Measurements from ENCODE around the gene SLA2. TPM values are rescaled to one million over a fixed set of nuclear protein-coding genes. Genes with fewer than 3 reads are reported as not detected.

Gene SLA2
- polyA plus RNA-seq, 1 of the 3 experiments (the other 2 are of a cell fraction) = not detected

DNA sequence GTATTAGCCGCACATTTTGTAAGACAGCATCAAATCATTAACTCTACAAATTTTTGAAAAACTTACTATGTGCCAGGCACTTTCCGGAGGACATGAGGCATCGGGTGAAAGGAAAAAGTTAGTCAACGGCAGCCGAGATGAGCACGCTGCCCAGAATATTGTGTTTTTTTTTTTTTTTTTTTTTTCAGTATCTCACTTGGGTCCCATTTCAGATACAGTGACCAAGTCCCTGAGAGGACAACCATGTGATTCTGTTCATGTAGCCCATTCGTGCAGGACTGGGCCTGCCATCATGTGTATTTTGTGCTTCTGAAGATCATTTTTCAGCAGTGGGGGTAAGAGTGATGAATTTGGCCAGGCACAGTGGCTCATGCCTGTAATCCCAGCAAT is 1.3 kb downstream of the SLA2 start:
- Histone ChIP-seq H3K4me1 (ENCODE audit: control insufficient read depth in 1 of 2, insufficient read depth in 2 of 2, low read depth in 1 of 2, low read length in 1 of 2) (no peaks in the 10 kb centered on the region), H3K27ac (ENCODE audit: low read depth in 2 of 2, low read length in 1 of 2) (no peak overlapping the region), H3K9ac (no peak overlapping the region), H3K4me2 (no peak overlapping the region), H3K4me3 (ENCODE audit: low read depth in 2 of 2, low read length in 1 of 2) (no peak overlapping the region), H3F3A (replicated peaks; ENCODE audit: insufficient read depth) (no peaks in the 10 kb centered on the region), H3K36me3 (replicated peaks in 1 of 2; ENCODE audit: control insufficient read depth in 1 of 2, insufficient read depth in 2 of 2, low read length in 1 of 2) (no peaks in the 10 kb centered on the region), H4K20me1 (ENCODE audit: insufficient read depth) (no peaks in the 10 kb centered on the region), H3K79me2 (ENCODE audit: insufficient read depth) (no peaks in the 10 kb centered on the region), H2AFZ (ENCODE audit: low read depth) (no peak overlapping the region), H3K27me3 (ENCODE audit: insufficient read depth) (no peaks in the 10 kb centered on the region), H3K9me3 (no peaks in the 10 kb centered on the region), H3K9me2 (no peaks in the 10 kb centered on the region)
- WGBS (ENCODE audit: low lambda C conversion rate) = 86% methylated on average over 7 of the region's 7 CpGs
- TF ChIP-seq MXI1 (IDR thresholded peaks at IDR 0.05; ENCODE audit: low read depth, low read length) (no peak), USF1 (IDR thresholded peaks at IDR 0.05; ENCODE audit: borderline replicate concordance, low read depth) (no peak), RAD21 (IDR thresholded peaks at IDR 0.05; ENCODE audit: low read length) (no peak), FOXJ3 (CRISPR knock-in tag; IDR thresholded peaks at IDR 0.05) (no peak), NRF1 (IDR thresholded peaks at IDR 0.05; ENCODE audit: low read depth, low read length) (no peak), FOXM1 (IDR thresholded peaks at IDR 0.05; ENCODE audit: low read depth) (no peak), ELF1 (IDR thresholded peaks at IDR 0.05) (no peak), NFIC (IDR thresholded peaks at IDR 0.05; ENCODE audit: borderline replicate concordance) (no peak), SIN3A (IDR thresholded peaks at IDR 0.05; ENCODE audit: borderline replicate concordance, low read depth, low read length) (no peak), POLR2AphosphoS5 (IDR thresholded peaks at IDR 0.05; ENCODE audit: low read depth, low read length) (no peak), TEAD4 (IDR thresholded peaks at IDR 0.05; ENCODE audit: borderline replicate concordance, insufficient read depth) (no peak), RXRA (IDR thresholded peaks at IDR 0.05; ENCODE audit: borderline replicate concordance, low read depth) (no peak), TCF12 (IDR thresholded peaks at IDR 0.05) (no peak)
- TF ChIP-seq, protein P1, sequence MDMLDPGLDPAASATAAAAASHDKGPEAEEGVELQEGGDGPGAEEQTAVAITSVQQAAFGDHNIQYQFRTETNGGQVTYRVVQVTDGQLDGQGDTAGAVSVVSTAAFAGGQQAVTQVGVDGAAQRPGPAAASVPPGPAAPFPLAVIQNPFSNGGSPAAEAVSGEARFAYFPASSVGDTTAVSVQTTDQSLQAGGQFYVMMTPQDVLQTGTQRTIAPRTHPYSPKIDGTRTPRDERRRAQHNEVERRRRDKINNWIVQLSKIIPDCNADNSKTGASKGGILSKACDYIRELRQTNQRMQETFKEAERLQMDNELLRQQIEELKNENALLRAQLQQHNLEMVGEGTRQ (IDR thresholded peaks at IDR 0.05; ENCODE audit: borderline replicate concordance, low read depth, low read length) = no peak
- no peak for DNase-seq
- POLR2A ChIA-PET = no interaction called here
- CTCF ChIA-PET = interaction anchor here (1.3 kb wide), 1 partner anchor 22 kb away, joined by 3 read pairs; no protein-coding TSS in a partner anchor

- Histone ChIP-seq H3F3A (replicated peaks; ENCODE audit: insufficient read depth) (no peaks in the 10 kb centered on the region), H3K27ac (ENCODE audit: low read depth in 2 of 2, low read length in 1 of 2) (no peak overlapping the region), H3K27me3 (ENCODE audit: insufficient read depth) (no peaks in the 10 kb centered on the region), H3K9me2 (no peaks in the 10 kb centered on the region), H3K9me3 (no peaks in the 10 kb centered on the region), H3K4me3 (ENCODE audit: low read depth in 2 of 2, low read length in 1 of 2) (no peak overlapping the region), H4K20me1 (ENCODE audit: insufficient read depth) (no peaks in the 10 kb centered on the region), H3K4me1 (ENCODE audit: control insufficient read depth in 1 of 2, insufficient read depth in 2 of 2, low read depth in 1 of 2, low read length in 1 of 2) (no peaks in the 10 kb centered on the region), H3K4me2 (no peak overlapping the region), H3K36me3 (replicated peaks in 1 of 2; ENCODE audit: control insufficient read depth in 1 of 2, insufficient read depth in 2 of 2, low read length in 1 of 2) (no peaks in the 10 kb centered on the region), H2AFZ (ENCODE audit: low read depth) (no peak overlapping the region), H3K79me2 (ENCODE audit: insufficient read depth) (no peaks in the 10 kb centered on the region), H3K9ac (no peak overlapping the region)
- CTCF ChIA-PET = interaction anchor here (1.3 kb wide), 1 partner anchor 23 kb away, joined by 3 read pairs; no protein-coding TSS in a partner anchor
- no peak for DNase-seq
- POLR2A ChIA-PET = no interaction called here
- 67% methylated on average over 4 of the region's 5 CpGs for WGBS (ENCODE audit: low lambda C conversion rate)
- TF ChIP-seq RAD21 (IDR thresholded peaks at IDR 0.05; ENCODE audit: low read length) = no peak
- TF ChIP-seq USF1 (IDR thresholded peaks at IDR 0.05; ENCODE audit: borderline replicate concordance, low read depth) = no peak
- no peak for TF ChIP-seq RFX5 (IDR thresholded peaks at IDR 0.05; ENCODE audit: low read length)
- no peak for TF ChIP-seq RCOR1 (IDR thresholded peaks at IDR 0.05; ENCODE audit: low read length)
- no peak for TF ChIP-seq EP300 (IDR thresholded peaks at IDR 0.05; ENCODE audit: borderline replicate concordance in 1 of 2, low read depth in 1 of 2, low read length in 1 of 2)
- TF ChIP-seq FOXM1 (IDR thresholded peaks at IDR 0.05; ENCODE audit: low read depth) = no peak
- TF ChIP-seq RXRA (IDR thresholded peaks at IDR 0.05; ENCODE audit: borderline replicate concordance, low read depth) = no peak
- no peak for TF ChIP-seq NRF1 (IDR thresholded peaks at IDR 0.05; ENCODE audit: low read depth, low read length)
- TF ChIP-seq GATA2 (CRISPR knock-in tag; IDR thresholded peaks at IDR 0.05) = no peak
- no peak for TF ChIP-seq CHD2 (IDR thresholded peaks at IDR 0.05; ENCODE audit: low read length, partially characterized antibody)
- no peak for TF ChIP-seq TCF12 (IDR thresholded peaks at IDR 0.05)
- TF ChIP-seq ELF1 (IDR thresholded peaks at IDR 0.05) = no peak
- TF ChIP-seq, protein P2, sequence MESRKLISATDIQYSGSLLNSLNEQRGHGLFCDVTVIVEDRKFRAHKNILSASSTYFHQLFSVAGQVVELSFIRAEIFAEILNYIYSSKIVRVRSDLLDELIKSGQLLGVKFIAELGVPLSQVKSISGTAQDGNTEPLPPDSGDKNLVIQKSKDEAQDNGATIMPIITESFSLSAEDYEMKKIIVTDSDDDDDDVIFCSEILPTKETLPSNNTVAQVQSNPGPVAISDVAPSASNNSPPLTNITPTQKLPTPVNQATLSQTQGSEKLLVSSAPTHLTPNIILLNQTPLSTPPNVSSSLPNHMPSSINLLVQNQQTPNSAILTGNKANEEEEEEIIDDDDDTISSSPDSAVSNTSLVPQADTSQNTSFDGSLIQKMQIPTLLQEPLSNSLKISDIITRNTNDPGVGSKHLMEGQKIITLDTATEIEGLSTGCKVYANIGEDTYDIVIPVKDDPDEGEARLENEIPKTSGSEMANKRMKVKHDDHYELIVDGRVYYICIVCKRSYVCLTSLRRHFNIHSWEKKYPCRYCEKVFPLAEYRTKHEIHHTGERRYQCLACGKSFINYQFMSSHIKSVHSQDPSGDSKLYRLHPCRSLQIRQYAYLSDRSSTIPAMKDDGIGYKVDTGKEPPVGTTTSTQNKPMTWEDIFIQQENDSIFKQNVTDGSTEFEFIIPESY (IDR thresholded peaks at IDR 0.05; ENCODE audit: borderline replicate concordance, low read depth) = no peak
- TF ChIP-seq FOSL2 (IDR thresholded peaks at IDR 0.05; ENCODE audit: borderline replicate concordance, low read depth) = no peak
- no peak for TF ChIP-seq EZH2phosphoT487 (IDR thresholded peaks at IDR 0.05; ENCODE audit: borderline replicate concordance, low read depth)
- no peak for TF ChIP-seq MXI1 (IDR thresholded peaks at IDR 0.05; ENCODE audit: low read depth, low read length)
Measured at GRCh38 chr20:36644032-36644705, 1.8 kb downstream of the SLA2 start.
